Choroid plexus epithelial cell (primary cell): ENCODE results near the gene C1GALT1.

Experiments used
- DNase-seq: peaks from one replicate; pipeline ENCODE4 v3.0.0-alpha.2; 2010; ENCODE audit warnings: low read depth
- H3K4me3 ChIP-seq: 2 replicates; pipeline ENCODE4 v1.5.1; 2011; ENCODE audit warnings: low read depth, mild to moderate bottlenecking, control low read depth, low read length, moderate library complexity
- TF ChIP-seq, protein P1 (sequence below): conservative IDR thresholded peaks from 2 replicates; pipeline ENCODE4 v1.5.1; 2011; ENCODE audit warnings: low read depth, mild to moderate bottlenecking, control low read depth, inconsistent platforms, low read length, moderate library complexity

Gene C1GALT1

DNA sequence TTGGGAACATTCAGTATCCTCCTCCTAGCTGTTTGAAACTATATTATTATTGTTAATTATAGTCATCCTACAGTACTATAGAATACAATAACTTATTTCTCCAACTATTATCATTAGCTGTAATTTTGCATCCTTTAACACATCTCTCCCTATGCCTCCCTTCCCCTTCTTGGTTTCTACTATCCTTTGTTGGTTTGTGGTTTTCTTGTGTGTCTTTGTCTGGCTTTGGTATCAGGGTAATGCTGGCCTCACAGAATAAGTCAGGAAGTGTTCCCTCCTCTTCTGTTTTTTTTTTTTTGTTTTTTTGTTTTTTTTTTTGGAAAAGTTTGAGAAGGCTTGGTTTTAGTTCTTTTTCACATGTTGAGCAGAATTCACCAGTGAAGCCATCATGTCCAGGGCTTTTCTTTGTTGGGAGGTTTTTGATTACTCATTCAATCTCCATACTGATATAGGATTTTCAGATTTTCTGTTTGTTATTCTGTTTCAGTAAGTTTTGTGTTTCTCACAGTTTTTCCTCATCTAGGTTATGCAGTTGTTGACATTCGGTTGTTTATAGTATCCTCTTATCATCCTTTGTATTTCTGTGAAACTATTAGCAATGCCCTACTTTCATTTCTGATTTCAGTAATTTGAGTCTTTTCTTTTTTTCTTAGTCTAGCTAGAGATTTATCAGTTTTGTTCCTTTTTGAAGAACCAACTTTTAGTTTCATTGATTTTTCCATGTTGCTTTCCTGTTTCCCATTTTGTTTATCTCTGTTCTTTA lies 21.6 kb downstream of the C1GALT1 start:
- peak; percentile 14 for DNase-seq
- H3K4me3 ChIP-seq, result no peak overlapping the region
- TF ChIP-seq, protein P1, sequence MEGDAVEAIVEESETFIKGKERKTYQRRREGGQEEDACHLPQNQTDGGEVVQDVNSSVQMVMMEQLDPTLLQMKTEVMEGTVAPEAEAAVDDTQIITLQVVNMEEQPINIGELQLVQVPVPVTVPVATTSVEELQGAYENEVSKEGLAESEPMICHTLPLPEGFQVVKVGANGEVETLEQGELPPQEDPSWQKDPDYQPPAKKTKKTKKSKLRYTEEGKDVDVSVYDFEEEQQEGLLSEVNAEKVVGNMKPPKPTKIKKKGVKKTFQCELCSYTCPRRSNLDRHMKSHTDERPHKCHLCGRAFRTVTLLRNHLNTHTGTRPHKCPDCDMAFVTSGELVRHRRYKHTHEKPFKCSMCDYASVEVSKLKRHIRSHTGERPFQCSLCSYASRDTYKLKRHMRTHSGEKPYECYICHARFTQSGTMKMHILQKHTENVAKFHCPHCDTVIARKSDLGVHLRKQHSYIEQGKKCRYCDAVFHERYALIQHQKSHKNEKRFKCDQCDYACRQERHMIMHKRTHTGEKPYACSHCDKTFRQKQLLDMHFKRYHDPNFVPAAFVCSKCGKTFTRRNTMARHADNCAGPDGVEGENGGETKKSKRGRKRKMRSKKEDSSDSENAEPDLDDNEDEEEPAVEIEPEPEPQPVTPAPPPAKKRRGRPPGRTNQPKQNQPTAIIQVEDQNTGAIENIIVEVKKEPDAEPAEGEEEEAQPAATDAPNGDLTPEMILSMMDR, result no peak

DNA sequence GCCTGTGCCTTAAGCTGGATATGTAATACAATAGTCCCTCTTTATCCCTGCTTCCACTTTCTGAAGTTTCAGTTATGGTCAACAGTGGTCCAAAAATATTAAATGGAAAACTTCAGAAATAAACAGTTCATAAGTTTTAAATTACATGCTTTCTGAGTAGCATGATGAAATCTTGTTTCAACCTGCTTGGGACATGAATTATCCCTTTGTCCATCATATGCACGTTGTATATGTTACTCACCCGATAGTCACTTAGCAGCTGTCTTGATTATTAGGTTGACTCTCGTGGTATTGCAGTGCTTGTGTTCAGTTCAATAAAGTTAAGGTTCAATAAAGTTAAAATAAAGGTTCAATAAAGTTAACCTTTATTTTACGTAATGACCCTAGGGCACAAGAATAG lies 25.5 kb downstream of the C1GALT1 start:
- TF ChIP-seq, protein P1, result no peak
- H3K4me3 ChIP-seq, result no peak overlapping the region
- no peak for DNase-seq

DNA sequence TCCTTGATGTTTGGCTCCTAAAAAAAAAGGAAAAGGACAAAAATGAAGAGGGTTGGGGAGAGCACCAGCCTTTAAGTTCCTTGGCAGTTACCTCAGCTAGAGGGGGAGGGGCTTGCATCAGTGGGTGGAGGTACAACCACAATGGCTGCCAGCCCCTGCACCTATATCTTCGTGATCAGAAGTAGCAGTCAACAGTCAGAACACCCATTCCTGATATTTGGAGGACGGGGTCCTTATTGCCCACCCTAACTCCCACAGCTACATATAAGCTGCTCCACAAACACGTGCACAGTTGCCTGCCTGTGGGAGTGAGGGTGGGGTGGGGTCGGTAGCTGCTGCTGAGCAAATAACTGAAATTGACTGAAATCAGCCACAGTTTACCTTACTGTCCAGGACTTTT lies 26.2 kb downstream of the C1GALT1 start:
- TF ChIP-seq, protein P1, result no peak
- no peak for DNase-seq
- no peak overlapping the region for H3K4me3 ChIP-seq

DNA sequence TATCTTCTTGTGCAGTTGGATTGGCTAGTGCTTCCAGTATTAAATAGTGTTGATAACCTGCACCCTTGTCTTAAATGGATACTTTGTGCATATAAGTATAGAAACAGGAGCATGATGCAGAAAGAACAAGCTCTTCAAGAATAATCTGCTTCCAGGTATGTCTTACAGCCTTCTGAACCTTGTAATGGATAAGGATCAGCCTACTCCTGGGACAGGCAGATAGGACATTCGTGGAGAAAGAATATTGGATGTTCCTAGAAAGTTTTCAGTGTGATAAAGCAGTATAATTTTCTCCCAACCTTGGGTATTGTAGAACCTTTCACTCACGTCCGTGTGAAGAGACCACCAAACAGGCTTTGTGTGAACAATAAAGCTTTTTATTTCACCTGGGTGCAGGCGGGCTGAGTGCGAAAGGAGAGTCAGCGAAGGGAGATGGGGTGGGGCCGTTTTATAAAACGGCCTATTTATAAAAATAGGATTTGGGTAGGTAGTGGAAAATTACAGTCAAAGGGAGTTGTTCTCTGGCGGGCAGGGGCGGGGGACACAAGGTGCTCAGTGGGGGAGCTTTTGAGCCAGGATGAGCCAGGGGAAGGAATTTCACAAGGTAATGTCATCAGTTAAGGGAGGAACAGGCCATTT lies 27.2 kb downstream of the C1GALT1 start:
- no peak overlapping the region for H3K4me3 ChIP-seq
- DNase-seq, result no peak
- TF ChIP-seq, protein P1, result no peak

DNA sequence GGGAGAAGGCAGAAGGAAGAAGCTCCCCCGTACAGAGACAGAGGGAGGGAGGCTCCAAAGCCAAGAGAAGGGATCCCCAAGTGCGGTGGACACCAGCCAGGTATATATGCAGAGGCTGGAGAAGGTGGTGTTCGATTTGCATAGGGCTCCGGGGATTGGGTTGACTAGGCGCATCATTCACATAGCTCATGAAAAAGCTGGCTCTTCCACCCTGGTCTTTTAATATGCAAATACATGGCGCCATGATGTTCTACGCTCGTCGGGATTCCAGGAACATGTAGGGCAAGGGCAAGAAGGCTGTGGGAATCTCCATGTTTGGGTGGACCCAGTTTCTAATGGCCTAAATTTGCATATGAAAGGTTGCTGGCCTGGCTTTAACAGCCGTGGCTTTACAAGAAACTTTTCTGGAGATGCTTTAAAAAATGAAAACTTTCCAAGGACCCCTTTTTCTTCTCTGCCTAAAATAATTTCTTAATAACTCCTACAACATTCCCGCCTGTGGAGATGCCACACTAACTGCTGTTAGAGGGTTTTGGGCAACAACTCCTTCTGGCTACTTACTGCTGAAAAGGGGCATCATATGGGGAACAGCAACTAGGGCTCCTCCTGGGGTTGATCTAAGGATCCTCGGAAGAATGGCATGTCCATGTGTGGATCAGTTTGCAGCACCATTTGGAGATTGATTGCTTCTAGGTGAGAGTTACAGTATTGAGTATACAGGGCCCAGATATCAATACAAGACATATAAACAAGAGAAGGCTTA lies 28.3 kb downstream of the C1GALT1 start:
- DNase-seq, result no peak
- H3K4me3 ChIP-seq, result no peak overlapping the region
- TF ChIP-seq, protein P1, result no peak

DNA sequence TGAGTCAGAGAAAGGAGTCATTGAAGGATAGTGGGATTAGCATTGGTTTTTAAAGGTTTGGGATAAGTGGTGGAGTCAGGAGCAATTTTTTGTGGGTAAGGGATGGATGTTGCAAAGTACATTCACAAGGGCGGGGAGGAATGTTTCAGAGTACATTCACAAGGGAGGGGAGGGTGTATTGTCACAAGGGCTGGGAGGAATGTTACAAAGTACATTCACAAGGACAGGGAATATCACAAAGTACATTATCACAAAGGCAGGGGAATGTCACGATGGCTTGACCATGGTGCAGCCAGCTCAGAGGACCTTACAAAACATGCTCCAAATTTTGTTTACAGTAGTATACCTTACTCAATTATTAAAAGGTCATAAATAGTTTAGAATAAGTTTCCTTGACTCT lies 30.3 kb downstream of the C1GALT1 start:
- peak; percentile 45 for DNase-seq
- TF ChIP-seq, protein P1, result no peak
- no peak overlapping the region for H3K4me3 ChIP-seq
